Activated CD8-positive, alpha-beta memory T cell treated with anti-CD3 and anti-CD28 coated beads for 48 hours (primary cell): ENCODE results near the gene WWC1.
"Not testable (repeated sequence)": the region's sequence is repeated elsewhere in the genome, so short reads cannot be mapped to it uniquely, and the experiment has no call there.

Experiments
- DNase-seq, 3 experiments: peaks; one replicate each; pipeline ENCODE4 v3.0.0-alpha.2; 2020; ENCODE audit warnings: low read depth in 2 of 3, low spot score in 2 of 3

The WWC1 gene

DNA sequence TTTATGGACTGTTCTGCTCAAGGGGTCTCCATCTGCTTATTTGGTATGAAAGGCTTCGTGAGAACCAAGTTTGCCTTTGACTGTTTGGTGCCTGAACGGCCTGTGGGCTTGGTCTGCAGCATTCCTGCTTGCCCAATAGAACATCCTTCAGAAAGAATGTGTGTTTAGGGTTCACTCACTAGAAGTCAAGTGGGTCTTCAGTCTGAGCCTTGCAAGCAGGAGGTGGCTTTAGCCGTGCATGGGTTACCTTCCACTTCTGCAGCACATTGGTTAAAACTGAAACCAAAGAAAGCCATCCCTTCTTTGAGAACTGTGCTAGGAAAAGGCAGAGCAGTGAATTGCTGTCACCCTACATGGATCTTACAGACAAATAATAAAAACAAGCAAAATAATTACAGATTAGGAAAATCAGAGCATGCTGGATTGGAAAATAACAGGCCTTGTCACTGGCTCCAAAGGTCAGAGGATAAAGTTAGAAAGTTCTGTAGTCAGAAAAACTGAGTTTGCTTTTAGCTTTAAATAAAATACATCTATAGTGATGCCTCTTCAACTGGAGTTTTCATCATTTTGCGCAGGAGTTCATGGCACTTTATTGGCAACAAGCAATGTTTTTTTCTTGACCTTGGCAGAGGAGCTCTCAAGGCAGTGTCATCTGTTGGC lies 16.6 kb downstream of the WWC1 start:
- no peak for DNase-seq

DNA sequence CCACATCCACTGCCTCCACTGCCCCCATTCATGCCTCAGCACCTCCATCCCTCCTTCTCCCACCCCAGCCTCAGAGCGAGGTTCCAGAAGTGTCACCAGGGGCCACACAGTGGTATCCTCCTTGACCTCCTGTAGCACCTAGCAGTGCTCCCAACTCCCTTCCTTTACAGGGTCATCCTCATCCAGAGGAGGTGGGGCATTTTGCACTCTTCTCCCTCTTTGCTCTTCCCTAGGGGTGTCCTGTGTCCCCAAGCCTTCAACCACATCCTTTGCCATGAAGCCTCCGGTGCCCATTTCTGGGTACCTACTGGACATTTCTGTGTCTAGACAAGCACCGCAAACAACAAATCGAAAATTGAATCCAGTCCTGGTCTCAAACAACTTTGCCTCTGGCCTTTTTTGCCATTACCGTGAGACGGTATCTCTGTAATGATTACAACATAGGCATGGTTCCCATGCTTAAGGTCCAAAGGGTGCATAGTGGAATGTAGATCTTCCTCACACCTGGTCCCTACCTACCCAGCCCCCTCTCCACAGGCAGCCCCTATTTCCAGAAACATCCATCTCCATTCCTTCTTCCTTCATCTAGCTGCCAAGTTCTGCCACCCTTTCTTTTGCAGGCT lies 17.6 kb downstream of the WWC1 start:
- DNase-seq: no peak

DNA sequence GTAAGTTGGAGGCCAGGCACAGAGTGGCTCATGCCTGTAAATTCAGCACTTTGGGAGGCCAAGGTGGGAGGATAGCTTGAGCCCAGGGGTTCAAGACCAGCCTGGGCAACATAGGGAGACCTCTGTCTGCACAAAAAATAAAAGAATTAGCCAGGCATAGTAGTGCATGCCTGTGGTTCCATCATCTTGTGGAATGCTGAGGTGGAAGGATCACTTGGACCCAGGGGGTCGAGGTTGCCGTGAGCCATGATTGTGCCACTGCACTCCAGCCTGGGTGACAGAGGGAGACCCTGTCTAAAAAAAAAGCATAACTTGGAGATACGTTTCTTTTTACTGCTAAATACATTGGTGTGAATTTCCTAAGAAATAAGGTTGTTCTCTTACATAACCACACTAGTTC lies 19.1 kb downstream of the WWC1 start:
- DNase-seq: not testable (repeated sequence)

DNA sequence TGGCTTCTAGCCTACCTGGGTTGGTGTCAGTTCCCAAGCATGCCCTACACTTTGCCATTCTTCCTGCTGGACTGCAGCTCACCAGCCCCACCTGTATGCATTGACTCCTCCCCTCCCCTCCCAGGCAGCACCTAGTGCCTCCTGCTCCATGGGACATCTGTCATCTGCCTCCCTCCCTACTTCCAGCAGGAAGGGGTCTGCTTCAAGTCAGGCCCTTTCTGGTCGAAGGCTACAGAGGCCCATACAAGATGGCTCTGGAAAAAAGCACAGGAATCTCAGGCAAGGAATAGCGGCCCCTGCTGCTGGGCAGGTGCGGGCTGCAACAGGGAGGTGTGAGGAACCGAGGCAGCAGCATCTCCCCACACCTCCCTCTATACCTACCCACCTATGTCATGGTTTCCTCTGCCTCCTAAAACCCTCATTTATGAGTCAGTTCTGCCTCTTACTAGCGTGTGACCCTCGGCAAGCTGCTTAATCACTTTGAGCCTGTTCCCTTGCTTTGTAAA lies 19.7 kb downstream of the WWC1 start:
- DNase-seq: no peak

DNA sequence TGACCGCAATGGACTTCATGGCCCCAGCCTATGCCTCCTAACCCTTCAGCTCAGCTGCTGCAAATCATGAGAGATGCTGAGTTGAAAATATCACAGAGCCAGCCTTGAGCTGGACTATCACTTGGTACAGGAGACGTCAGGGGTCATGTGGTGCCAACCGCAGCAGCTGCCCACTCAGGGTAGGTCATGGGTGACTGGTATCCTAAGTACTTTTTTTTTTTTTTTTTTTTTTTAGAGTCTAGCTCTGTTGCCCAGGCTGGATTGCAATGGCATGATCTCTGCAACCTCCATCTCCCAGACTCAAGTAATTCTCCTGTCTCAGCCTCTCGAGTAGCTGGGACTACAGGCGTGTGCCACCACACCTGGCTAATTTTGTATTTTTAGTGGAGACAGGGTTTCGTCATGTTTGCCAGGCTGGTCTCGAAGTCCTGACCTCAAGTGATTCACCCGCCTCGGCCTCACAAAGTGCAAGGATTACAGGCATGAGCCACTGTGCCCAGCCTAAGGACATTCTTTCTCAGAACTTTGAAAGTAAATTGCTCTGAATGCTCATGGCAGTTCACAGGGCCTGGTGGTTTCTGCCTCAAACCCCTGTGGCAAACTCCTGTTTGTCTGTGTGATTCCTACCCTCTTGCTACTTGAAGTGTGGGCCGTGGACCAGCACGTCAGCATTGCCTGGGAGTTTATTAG lies 21.3 kb downstream of the WWC1 start:
- DNase-seq: no peak

DNA sequence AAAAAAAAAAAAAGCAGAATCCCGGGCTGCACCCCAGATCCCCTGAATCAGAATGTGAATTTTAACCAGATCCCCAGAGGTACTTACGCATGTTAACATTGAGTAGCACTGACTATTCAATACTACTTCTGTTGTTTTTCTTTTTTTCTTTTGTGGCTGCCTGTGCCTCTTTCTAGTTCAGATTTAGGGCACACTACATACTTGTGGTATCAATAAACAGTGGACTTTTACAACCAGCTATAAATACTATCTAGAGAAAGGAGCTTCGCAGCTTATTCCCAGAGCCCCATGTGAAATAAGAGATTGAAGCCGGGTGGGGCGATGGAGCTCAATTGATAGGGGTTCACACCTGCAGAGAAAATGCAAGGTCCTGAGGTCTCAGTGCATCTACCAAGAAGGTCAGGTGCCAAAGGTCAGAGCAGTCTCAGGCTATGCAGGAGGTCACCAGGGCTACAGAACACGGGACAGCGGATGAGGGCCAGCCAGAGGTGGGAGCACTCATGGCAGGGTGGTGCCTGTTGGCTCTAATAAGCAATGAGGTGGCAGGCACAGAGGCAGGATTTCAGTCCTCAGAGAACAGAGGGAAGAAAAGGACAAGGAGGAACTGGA lies 22.3 kb downstream of the WWC1 start:
- no peak for DNase-seq

DNA sequence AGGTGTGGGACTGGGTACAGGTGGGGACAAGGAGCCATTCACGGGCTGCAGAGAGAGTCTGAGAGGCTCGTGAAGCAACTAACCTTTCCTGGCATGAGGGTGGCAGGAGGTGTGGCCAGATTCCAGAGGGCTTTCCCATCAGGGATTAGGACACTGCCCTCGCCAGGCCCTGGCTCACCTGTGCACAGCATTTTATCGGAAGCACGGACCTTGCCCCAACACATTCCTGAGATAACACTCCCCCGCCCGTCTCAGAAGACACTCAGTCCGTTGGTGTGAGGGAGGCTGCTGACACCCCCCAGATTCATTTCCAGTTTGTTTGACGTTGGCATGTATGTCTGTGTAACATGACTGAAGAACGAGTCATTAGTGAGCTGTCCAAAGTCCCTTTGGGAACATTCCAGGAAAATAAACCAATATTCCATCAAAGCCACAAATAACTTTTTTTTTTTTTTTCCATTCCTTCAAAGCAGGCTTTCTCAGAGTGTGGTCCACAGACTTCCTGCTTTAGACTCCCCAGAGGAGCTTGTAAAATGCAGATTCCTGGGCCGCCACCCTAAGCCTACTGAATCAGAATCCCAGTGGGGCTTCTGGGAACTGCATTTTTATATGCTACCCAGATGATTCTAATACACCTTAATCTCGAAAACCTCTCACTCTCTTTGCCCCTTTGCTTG lies 23.4 kb downstream of the WWC1 start:
- DNase-seq: no peak

DNA sequence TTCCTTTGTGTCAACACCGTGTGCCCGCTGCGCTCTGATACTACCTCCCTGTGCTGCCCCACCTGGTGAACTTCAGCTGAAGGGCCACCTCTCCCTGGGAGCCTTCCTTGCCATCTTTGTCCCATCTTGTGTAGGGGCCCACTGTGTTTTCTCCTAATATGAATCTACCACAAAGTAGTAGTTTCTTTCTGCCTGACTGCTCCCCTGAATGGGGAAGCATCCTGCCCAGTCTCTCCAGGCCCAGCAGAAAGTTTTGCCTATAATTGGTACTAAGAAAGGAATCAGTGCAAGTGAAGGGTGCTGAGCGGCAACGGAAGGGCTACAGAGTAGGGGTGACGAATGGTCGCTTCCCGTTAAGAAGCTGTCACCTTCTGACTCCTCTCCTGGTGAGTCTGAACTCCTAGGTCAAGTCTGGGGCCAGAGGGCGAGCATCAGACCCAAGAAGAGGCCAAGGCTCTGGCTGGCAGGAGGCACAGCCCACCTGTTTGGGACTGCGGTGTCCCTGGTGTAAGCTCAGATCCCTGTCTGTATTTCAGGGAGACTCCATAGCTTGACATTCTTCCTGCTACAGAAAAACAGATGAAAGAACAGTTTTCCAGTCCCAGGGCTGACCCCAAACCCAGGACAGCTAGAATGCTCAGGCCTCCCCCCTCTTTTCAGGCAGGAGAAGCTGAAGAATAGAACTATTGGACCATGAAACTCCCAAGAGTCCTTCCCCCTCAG lies 24.1 kb downstream of the WWC1 start:
- DNase-seq: no peak

DNA sequence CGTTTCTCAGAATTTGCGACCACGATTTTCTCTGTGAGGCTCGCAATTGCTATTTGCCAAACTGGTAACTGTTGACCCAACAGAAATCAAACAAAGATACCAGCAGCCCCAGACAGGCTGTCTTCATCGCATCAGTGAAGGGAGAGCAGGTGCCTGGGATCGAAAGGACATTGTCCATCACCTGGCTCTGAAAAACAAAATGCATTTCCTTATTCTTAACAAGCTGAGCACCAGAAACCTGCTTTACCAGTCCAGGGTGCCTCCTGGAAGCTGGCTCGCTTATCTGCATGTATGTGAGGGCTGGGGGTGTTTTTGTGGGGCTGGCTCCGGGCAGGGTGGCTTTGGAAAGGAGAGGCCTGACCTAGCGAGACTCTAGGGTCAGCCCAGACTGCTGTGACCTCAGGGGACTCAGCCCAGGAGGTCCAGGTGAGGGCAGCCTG lies 24.7 kb downstream of the WWC1 start:
- no peak for DNase-seq

DNA sequence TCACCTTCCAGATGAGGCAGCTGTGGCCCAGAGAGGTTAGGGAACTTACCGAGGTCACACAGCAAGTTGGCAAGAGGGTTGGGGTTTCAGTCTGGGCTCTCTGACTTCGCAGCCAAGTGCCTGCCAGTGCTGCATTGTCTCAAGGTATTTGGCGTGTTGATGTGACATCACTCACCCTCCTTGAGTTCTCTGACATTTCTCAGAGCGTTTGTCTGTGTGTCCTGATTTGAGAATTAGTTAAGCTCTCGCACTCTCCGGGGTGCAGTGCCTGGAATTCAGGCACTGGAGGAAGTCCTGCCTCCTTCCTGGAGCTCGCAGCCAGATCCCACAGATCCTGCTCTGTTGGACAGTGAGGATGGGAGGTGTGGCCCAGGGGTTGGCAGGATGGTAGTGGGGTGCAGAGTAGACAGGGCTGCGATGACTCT lies 25.7 kb downstream of the WWC1 start:
- no peak for DNase-seq

DNA sequence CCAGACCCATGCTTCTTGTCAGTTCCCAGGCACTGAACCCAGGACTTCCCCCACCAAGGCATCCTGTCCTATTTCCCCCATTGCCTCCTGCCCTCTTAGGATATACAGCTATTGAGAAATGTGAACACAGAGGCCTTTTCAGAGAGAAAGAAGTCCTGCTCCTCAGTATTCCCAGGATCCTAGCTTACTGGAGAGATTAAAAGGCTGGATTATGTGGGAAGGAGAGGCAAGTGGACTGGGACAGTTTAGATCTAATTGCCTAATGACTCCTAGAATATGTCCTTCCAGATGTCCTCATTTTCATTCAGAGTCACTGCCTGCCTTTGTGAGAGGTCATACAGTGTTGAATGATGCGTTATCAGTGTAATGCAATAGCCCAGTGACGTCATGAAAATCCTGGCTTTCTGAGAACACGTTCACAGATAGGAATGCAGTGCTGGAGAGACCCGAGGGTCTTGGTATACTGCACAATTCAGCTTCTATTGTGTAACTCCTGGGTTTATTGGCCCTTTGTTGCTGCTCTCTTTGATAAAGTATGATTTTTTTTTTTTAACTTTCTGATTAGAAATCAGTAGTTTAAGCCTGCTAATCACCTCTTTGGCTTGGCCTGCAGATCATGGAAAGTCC lies 26.2 kb downstream of the WWC1 start:
- DNase-seq: no peak

DNA sequence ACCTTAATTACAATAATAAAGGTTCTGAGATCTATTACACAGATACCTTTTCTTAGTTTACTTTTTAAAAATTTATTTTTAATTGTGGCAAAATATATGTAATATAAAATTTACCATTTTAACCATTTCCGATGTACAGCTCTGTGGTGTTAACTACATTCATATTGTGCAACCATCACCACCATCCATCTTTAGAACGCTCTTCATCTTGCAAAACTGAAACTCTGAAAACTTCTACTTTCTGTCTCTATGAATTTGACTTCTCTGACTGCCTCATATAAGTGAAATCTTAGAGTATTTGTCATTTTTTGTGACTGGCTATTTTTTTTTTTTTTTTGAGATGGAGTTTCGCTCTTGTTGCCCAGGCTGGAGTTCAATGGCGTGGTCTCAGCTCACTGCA lies 26.8 kb downstream of the WWC1 start:
- DNase-seq: no peak

DNA sequence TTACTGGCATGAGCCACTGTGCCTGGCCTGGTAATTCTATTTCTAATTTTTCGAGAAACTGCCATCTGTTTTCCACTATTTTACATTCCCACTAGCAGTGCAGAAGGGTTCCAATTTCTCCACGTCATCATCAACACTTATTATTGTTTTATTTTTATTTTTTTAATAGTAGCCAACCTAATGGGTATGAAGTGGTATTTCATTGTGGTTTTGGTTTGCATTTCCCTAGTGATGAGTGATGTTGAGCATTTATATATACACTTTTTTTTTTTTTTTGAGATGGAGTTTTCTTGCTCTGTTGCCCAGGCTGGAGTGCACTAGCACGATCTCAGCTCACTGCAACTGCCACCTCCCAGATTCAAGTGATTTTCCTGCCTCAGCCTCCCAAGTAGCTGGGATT lies 28.3 kb downstream of the WWC1 start:
- no peak for DNase-seq

DNA sequence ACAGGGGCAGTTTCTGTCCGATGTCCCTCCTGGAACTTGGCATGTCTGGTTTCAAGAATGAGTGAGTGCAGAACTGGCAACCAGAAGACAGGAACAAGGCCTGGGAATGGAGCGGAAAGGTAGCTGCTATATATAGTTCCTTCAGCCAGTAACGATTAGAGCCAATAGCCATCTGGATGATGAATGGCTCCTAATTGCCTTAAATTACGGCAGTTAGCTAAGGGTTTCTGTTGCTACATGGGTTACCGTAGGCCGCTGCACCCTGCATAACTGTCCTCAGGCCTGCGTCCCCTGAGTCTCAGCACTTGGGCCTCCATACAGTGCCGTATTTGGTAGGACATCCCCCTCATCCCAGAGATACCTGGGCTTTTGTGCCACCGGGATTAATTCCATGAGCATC lies 29.4 kb downstream of the WWC1 start:
- no peak for DNase-seq

DNA sequence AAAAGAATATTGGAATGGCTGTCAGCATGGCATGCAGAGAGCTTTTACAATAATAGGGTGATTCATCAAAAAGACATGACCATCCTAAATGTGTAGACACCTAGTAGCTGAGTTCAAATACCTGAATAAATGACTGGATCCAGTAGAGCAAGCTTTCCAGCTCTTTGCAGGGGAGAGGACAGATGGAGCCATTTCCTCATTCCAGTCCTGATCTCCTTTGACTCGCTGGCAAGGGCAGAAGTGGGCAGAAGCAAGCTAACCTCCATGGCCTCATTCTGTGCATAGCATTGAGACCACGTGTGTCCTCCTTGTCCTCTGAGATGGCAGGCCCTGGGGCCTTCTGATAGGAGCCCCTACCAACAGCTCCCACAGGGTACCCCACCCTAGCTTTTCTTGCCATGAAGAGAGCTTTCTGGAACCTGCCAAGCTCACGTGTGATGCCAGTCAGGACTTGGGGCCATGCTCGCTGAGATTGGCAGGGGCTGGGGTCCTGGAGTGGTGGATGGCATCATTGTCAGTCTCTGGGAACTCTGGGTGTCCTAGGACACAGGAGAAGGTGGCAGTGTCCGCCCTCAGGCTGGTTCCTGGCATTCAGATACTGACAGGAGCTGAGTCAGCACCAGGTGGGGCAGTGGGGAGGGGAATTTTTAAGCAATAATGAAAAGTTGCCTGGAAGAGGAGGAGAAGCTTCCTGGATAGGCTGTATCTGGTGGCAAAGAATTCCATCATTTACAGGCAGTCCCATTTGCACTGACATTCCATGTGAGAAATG lies 33.6 kb downstream of the WWC1 start:
- DNase-seq: no peak

DNA sequence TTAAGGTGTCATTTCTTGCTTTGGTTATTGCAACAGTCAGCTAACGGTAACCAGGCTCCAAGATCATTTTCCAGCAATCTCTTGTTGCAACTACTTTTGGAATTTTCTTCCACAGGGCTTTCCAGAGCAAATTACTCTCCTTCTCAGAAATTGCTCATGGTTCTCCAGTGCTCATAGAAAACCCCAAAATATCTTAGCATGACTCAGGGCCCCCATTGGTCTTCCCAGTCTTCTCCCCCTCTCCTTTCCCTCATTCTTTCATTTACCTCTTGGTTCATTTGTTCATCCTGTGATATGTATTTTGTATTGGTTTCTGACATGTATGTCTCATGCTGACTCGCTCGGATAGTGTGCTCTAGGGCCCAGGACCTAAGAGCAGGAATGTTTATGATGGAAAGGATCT lies 35.6 kb downstream of the WWC1 start:
- no peak for DNase-seq

DNA sequence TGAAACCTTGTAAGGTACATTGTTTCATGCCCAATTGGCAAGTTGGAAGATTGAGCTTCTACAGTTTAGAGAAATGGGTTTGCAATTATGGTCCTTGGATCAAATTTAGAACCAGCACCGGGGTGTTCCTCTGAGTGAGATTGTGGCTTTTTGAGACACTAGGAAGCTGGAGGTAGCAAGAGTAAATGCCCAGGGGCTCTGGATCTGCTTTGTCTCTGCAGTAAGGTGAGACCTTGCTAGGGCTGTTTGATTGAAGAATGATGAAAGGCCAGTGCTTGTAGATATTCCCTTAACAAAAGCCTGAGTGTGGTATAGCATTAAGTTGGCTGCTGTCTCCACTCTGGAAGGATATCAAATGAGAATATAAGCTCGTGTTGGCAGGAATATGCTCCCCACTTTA lies 36.0 kb downstream of the WWC1 start:
- no peak for DNase-seq

DNA sequence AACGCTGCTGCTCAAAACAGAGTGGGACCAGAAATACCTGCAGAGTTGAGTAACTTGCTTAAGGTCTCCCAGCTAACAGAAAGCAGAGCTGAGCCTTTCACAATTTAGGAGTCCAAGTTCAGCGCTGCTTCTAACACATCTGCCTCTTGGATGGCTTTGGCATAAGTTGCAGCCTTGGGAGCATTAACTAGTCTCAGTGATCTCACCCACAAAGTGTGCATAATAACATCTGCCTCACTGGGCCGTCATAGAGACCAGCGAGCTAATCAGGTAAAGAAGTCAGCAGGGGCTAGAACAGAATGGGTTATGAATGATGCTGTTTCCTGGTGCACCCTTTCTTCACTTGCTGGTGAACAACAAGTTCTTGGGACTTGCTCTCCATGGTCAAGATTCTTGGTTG lies 36.5 kb downstream of the WWC1 start:
- DNase-seq: no peak

DNA sequence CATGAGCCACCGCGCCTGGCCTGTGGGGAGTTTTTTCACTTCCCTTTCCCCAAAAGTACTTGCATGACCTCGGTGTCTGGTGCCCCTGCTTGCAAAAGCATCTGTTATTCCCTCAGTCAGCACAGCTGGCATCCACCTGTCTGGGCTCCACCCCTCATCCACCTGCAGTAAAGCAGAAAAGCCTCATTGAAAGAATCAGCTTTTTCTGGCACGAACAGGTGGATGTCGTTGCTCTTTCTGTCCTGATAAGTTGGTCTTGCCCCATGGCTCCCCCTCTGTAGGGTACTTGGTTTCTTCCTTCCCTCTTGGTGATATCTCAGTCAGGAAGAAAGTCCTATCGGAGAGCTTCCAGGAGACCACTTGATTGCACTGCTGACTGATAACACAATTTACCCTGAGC lies 37.4 kb downstream of the WWC1 start:
- DNase-seq: no peak

DNA sequence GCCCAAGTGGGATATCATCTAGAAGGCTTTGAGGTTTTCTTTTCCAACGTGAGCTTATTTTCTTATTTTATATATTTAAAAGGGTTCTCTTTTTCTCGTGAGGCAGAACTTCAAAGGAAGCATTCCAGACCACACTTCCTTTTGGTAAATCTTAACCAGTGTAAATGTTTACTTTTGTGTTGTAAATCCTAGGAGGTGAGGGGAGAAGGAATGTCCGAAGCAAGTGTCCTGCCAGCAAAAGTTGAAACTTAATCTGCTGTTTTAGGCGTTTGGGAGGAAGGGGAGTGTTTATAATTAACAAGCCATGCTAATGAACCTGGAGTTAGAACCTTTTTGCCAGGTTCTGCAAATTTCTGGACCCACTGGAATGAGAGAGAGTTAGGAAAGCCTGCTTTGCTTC lies 37.9 kb downstream of the WWC1 start:
- no peak for DNase-seq
